Globus pallidus (tissue), 1 donor: ENCODE measurements around the gene PAK5.
A peak's percentile ranks its signal among the peaks of the same experiment; 100 is the strongest.
"Not testable (repeated sequence)": the region's sequence is repeated elsewhere in the genome, so short reads cannot be mapped to it uniquely, and the experiment has no call there.

Source experiments
- DNase-seq: peaks from one replicate; pipeline ENCODE4 v3.0.0-alpha.2; 2015; ENCODE audit warnings: low spot score

PAK5 gene

DNA sequence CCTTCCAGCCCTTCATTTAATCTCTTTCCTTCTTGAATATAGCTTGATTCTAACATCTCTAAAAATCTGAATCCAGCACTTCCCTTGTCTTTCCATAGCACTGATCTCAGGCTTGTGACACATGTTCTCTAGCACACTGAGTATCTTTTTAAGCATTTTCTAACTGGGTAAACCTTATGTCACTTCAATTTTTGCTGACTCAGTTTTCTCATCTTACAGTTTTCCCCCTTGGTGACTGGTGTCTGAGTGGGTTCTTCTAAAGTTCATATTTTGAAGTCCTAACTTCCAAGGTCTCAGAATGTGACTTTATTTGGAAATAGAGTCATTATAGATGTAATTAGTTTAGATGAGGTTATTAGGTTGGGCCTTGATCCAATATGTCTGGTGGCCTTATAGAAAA lies 153.9 kb downstream of the PAK5 start:
- DNase-seq: no peak

DNA sequence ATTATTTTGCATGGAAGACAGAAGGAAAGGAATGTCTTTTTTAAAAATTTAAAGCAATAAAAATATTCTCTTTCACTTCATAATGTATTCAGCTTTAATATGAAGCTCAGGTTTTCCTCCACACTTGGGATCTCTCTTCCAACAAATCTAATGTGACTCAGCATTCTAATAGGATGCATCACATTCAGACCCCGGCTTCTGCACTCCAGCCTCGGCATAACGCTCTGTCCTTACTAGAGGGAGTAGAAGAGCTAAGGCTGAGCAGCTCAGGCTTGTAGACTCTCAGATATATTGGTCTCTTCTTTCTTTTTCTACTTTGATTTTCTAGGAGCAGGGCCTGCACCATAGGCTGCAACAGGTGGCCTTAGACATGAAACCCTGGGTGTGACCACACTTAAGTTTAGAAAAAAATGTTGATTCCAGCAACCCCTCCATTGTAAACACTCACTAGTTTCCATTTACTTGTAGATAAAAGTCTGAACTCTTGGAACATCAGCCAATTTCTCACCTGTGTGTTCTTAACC lies 161.7 kb downstream of the PAK5 start:
- DNase-seq: no peak

DNA sequence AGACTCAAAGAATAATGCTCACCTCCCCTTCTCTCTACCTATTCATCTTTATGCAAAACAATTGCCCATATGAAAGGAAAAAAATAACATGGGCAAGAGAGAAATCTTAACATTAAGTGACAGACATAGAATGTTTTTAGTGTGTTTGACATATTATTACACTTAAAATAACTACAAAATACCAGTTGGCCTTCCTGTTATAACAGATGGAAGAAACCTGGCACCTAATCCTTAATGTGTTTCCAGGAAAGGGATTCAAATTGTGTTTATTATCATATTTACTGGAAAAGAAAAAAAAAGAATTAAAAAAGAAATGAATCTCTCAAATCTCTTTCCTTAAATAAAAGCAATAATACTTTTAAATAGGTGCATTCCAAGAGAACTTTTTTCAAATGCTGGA lies 165.9 kb downstream of the PAK5 start:
- DNase-seq: no peak

DNA sequence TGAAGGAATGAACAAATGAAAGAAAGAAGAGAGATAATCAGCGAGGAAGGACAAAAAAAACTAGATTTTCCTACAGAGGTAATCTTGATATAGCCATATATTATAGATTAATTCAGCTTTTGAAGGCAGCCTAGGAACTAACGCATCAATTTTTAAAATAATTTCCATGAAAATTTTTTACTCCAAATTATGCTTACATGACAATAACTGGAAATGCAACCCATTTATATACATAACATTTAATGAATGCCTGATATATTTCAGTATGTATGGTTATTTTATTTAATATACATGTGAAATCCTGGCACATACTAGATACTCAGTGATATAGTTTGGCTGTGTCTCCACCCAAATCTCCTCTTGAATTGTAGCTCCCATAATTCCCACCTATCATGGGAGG lies 166.8 kb downstream of the PAK5 start:
- DNase-seq: no peak

DNA sequence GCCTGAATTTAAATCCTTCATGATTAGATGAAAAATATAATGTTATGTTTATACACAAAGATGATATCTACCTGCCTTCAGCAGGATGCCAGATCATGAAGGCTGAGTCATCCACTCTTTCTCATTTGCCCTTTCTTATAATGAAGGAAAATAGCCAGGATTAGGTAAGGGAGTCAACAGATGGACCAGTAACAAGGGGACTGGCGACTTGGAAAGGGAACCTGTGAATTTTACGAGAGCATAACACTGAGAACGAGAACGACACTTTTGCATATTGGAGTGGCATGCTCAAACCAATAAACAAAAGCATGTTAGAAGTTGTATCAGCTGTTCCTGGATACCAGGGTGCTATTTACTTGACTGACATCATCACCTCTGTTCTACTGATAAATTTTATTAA lies 170.5 kb downstream of the PAK5 start:
- no peak for DNase-seq

DNA sequence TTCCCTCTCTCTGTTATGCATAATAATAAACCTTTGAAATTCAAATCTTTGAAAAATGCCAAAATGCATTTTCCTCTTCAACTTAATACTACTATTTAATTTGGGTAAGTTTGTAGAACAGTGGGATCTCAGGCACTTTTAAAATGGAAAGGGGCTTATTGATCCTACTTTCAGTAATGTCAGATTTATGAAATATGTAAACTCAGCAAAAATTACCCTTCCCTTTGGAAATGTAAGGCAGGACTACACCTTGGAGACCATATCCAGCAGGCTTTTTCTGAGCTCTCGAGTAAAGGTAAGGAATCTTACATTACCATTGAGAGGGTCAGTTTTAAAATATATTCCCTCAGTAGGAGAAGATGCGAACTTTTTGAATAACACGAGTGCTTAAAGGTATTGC lies 175.5 kb downstream of the PAK5 start:
- DNase-seq: no peak

DNA sequence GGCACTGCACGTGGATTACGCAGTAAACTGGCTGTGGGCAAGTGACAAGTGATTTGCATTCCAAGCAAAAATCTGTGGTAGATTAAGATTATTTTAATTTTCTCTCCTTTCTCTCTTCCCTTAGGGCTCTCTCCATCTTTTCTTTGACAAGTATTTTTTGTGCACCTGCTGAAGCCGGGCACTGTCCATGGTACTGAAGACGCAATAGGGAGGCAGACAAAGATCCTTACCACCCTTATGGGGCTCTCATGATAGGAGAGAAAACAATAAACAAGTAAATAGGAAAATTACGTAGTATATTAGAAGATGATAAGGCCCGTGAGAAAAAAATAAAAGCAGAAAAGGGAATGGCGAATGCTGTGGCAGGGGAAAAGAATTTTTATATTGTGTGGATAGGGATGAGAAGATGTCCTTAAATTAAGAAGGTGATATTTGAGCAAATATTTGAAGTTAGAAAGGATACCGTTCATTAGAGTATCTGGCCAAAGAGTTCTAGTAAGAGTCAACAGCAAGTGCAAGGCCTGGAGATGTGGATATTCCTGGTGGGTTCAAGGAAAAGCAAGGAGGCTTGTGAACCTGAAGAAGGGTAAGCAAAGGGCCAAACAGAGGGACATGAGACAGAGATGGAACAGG lies 178.5 kb downstream of the PAK5 start:
- no peak for DNase-seq

DNA sequence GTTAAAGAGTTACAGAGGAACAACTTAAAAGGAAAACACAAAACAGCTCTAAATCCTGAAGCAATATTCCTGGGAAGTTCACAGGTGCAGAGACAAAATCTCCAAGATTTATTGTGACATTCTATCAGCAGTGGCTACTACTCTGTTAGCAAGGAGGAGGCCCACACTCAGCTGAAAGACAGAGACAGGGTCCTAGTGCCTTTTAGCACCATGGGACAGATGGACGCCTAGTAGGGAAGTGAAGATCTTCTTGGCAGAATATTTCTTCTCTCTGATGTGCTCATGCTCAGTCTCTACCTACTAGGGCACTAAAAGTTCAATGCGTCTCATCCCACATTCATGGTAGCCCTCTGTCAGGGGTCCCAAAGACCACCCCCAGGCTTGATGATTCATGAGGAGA lies 191.1 kb downstream of the PAK5 start:
- no peak for DNase-seq

DNA sequence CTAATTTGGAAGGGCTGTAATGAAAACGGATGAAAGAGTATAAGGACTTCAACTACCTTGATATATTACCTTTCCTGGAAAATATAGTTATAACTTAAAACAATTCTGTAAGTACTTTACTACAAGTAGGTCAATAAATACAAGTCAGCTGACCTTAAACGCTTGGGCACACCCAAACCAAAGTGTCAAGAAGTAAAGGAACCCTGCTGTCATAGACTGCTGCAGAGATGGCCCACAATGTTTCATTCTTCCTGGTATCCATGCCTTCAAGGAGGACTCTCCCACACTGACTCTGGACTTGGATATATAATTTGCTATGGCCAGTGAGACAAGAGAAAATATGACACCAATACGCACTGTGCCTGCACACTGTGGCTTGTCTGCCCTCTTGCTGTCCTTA lies 192.5 kb downstream of the PAK5 start:
- no peak for DNase-seq

DNA sequence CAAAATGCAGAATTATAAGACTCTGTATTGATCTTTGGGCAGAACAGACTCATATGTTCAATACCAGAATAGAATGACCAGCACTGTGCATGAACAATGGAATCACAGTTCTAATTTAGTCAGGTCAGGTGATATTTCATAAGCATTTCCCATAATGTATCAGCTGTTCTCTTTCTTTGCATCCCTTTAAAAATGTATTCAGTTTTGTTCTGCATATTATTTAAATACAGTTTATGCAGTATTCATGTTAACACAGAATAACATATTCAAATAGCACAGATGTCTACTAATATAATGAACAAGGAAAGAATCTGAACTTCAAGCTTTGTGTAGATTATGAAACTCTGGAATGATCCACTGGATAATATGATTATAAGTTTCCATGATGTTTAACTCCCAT lies 196.0 kb downstream of the PAK5 start:
- DNase-seq: no peak

DNA sequence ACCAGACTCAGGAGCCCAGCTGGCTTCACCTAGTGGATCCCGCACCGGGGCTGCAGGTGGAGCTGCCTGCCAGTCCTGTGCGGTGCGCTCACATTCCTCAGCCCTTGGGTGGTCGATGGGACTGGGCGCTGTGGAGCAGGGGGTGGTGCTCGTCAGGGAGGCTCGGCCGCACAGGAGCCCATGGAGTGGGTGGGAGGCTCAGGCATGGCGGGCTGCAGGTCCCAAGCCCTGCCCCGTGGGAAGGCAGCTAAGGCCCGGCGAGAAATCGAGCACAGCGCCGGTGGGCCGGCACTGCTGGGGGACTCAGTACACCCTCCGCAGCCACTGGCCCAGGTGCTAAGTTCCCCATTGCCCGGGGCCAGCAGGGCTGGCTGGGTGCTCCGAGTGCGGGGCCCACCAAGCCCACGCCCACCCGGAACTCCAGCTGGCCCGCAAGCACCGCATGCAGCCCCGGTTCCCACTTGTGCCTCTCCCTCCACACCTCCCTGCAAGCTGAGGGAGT lies 197.3 kb downstream of the PAK5 start:
- not testable (repeated sequence) for DNase-seq

DNA sequence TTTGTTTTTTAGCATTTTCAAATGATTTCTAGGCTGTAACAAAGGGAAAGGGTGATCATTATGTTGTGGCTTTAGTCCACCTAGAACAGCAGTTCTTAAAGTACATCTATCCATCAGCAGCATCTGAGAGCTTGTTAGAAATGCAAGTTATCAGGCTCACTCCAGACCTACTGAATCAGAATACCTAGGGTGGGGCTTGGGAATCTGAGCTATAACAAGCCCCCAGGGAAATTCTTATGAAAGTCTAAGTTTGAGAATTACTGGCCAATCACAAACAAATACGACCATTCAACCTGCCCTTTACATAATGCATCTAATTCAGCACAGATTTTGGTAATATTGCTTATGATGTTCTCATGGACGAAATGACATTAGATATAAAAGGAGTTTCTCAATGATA lies 201.0 kb downstream of the PAK5 start:
- no peak for DNase-seq

DNA sequence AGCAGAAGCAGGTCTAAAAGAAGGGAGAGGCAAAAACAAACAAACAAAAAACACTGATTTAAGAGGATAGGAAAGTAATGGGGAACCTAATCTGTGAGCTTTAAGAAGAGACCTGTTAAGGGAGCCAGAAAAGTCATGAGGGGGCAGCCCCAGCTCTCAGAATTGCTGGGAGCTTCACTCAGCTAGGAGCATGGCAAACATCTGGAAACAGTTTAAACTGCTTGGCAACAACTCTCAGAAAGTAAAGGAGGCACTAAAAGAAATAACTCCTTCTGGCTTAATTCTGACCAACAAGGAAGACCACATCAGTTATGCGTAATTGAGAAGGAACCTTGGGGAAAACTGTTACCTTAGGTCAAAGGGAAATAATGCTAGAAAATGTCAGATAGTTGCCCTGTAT lies 203.1 kb downstream of the PAK5 start:
- DNase-seq: no peak

DNA sequence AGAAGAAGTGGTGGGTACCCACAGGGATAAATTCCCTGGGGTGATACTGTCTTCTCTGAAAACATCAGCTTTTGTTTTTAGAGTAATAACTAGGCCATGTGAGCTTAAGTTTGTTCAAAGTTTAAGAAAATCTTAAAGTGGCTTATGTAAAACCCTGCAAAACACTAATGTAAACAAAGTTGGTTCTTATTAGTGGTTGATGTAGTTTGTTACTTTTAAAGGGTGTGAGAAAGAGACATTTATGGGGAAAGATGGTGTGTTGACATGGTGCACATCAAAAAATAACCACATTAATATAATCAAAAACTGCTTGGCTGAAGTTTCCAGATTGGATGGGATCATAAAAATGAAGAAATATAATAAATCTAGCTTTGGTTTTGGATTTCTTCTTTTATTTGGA lies 204.5 kb downstream of the PAK5 start:
- no peak for DNase-seq

DNA sequence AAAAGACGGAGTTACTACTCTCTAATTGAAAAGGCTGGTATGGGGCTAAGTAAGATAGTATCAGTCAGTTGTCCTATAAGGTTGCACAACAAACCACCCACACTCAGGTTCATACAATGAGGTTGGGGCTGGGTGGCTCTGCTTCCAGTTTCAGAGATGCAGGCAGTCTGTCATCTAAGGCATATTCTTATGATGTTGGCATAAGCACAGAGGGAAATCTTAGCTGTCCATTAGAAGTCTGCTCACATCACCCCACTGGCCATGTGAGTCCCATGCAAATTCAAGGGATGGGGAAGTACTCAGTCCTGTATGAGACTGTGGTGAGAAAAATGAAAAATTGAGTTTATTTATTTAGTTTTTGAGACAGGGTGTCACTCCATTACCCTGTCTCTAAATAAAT lies 205.9 kb downstream of the PAK5 start:
- DNase-seq: no peak

DNA sequence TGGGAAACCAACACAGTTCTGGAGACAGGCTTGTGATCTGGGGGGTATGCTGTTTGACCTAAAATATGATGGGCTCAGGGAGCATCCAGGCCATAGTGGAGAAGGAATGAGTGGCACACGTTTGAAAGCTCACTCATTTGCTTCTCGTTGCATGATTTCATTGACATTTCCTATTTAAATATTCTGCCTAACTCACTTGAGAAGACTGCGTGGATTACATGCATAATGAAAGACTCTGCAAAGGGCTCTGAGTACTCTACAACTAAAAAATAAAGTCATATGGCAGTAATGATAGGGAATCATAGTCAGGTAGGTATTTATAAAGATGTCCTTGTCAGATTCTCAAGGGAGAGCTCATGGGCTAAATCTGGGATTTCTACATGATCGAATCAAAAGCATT lies 206.6 kb downstream of the PAK5 start:
- DNase-seq: no peak

DNA sequence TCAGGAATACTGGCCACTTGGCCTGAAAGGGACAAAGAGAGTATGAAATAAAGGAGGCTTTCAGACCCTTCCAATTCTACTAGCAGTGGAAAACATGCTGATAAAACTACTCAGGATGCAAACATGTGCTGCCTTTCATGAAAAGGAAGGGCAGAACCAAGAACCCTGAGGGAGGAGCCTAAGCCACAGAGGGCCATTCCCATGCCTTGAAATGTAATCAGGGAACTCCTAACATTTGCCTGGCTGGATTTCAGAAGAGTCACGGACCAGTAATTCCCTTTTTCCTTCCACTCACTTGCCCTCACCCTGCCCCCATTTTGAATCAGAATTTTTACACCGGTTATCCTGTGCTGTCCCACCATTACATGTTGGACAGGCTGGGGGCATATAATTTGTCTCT lies 208.3 kb downstream of the PAK5 start:
- DNase-seq: no peak

DNA sequence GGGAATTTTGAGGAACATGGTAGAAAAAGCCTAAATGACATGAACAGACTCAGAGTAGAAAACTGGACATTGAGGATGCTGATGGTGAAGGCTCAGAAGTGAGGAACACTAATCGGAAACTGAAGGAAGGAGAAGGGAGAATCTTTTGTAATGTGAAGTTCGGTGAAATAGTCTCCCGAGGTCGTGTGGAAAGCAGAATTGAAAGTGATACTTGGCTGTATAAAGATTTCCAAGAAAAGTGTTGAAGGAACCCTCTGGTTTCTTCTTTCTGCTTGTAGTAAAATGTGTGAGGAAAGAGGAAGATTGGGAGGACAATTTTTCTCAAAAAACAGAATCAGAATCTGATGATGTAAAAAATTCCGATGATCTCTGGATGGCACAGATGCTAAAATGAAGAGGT lies 209.0 kb downstream of the PAK5 start:
- DNase-seq: peak; percentile 32

DNA sequence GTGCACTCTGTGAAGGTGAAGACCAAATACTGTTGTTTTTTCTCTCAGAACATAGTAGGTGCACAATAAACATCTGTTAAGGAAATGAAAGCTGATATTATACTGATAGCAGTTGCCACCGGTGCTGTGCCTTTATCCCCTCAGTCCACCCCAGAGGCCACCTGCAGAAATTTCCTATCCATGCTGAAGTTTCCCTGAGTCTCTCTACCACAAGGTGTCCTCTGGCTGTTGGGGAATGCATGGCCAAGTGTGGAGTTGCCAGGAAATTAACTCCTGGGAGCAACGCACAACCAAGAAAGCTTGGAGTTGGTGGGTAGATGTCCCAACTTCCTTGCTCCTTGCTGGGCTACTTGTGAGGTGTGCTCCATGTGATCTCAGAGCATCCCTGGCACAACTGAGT lies 210.3 kb downstream of the PAK5 start:
- DNase-seq: no peak

DNA sequence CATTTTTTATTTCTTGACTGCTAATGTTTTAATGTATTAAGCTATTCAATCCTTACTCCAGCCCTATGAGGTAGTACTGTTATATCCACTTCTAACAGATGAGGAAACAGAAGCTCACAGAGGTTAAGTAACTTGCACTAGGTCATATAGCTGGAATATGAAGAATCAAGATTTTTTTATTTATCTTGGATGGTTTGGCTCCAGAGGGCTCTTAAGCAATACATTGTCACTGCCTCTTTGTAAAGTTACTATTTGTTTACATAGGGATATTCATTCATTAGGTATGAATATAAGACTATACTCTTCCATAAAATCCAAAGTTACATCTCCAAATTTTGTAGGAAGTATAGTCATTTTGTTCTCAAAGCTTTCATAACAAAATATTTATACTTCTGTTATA lies 210.7 kb downstream of the PAK5 start:
- DNase-seq: no peak

DNA sequence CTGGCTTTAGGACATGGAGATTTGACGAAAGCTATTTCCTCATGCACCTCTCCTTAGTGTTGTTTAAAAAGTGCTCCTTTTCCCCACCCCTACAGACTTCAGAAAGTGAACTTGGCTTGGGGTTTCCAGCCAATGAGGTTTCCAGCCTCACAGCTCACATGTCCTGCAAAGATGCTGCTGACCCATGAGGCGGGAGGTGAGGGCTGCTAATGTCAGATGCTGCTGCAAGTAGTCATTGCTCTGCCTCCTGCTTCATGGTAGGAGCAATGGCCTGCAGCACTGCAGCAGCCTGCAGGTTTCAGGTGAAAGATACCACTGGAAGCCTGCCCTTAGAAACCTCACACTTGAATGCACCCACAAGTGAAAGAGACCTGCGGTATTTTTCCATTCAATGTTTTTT lies 211.7 kb downstream of the PAK5 start:
- no peak for DNase-seq

DNA sequence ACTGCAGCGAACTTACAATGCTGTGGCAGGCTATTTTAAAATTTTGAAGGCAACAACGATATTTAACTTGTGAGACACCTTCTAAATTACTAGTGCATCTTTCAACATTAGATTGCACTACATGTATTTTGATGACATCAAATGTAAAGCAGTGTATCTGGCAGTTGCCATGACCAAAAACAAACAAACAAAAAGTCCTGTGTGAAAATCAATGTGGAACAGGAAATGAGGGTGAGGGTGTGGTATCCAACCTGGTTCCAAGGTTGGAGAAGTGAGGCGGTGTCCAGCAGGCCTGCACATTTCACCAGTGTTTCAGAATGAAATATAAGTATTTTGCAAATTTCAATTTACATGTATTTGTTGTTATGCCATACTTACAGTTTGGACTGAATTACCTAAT lies 212.5 kb downstream of the PAK5 start:
- DNase-seq: no peak

DNA sequence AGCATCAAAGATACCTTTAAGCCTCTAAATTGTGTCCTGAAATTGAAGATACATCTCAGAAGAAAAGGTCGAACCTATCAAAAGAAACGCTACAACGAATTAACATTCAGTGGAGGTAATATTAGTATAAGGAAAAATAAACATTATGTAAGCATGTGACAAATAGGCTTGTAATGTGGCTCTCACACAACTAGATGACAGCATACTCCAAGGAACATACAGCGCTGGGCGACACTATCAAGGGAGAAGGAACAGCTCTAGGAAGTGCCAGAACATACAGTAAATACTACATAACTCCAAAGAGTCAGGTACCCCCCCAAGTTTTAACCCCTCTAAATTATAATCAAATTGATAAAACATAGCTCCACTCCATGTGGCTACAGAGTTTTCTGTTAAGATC lies 220.9 kb downstream of the PAK5 start:
- DNase-seq: no peak

DNA sequence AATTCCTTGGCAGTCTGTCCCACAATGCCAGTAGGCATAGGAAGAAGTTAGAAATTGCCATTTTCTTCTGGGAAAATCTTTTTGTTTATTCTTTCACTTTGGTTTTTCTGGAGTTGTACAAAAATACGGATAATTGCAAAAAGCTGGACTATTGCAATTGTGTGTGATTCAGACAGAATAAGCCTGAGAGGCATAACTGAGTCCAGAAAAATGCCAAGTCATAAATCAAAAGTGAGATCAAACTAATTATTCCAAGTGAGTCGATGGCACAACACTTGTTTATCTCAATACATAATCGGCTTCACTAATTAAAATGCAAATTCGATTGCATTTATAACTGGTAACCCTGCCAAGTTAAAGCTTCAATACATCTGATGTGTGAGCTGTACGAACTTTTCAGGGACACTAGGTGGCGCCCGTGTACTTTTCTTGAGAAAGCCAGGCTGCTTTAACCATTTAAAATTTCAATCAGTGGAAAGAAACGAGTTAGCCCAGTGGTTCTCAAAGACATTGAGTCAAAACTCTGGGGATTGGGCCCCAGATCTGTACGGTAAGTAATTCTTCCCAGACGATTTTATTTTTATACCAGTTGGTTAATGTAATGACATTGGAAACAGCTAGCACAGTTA lies 221.9 kb downstream of the PAK5 start:
- peak; percentile 59 for DNase-seq
